ENCODE results near the gene MGAT3. TPM values are rescaled to one million over a fixed set of nuclear protein-coding genes. Genes with fewer than 3 reads are reported as not detected.

MGAT3 gene
- total and polyA plus RNA-seq, 2 of the 8 experiments (the other 6 are each of a cell fraction or from before 2014, with no cell fraction given) = 4.3 to 9.2 TPM

- no peak overlapping the region for H4K8ac ChIP-seq (ENCODE audit: extremely low read depth, insufficient read depth, low read length)
- H3K23ac ChIP-seq (ENCODE audit: insufficient read length) = no peak overlapping the region
- peaks cover 25 to 41% (median 37%) of the 10 kb centered on the region in 4 experiments for H3K36me3 ChIP-seq (ENCODE audit: control insufficient read depth in 2 of 4, insufficient read depth in 4 of 4, low read length in 3 of 4)
- H3K4me2 ChIP-seq (ENCODE audit: insufficient read depth in 1 of 2, low read depth in 2 of 2, low read length in 2 of 2) = no peak overlapping the region
- no peak overlapping the region for H3K18ac ChIP-seq (ENCODE audit: extremely low read depth, low read length)
- WGBS, 2 experiments (ENCODE audit: extremely low coverage in 1 of 2, insufficient coverage in 1 of 2, insufficient read length in 1 of 2, insufficient replicate concordance in 2 of 2, low coverage in 1 of 2, low lambda C conversion rate in 2 of 2, missing lambda C conversion rate in 1 of 2) = 85% methylated on average over 4 of the region's 4 CpGs; no CpG with 5 or more reads in 1 of the 2 experiments
- H3K79me2 ChIP-seq (ENCODE audit: control insufficient read depth in 1 of 2, insufficient read depth in 2 of 2, low read length in 2 of 2) = peaks cover 5 to 27% of the 10 kb centered on the region in 2 experiments; a peak in 3 of 4 replicates
- no peak overlapping the region for H4K91ac ChIP-seq (replicated peaks; ENCODE audit: insufficient read length, low read length)
- no peak overlapping the region for H3K56ac ChIP-seq (replicated peaks; ENCODE audit: insufficient read length, low read depth, low read length)
- H2BK15ac ChIP-seq (ENCODE audit: low read length) = no peak overlapping the region
- H2AK5ac ChIP-seq (ENCODE audit: low read depth, low read length) = no peak overlapping the region
- H2AFZ ChIP-seq (ENCODE audit: low read length) = no peak overlapping the region
- H2BK120ac ChIP-seq (replicated peaks; ENCODE audit: low read depth, low read length) = no peak overlapping the region
- no peak overlapping the region for H2BK20ac ChIP-seq (ENCODE audit: low read length)
- peaks cover 0 to 20% (median 5%) of the 10 kb centered on the region in 4 experiments; a peak in 6 of 7 replicates for H3K4me1 ChIP-seq (replicated peaks in 1 of 4; ENCODE audit: control insufficient read depth in 3 of 4, insufficient read depth in 4 of 4, low read length in 3 of 4)
- no peak overlapping the region for H2BK12ac ChIP-seq (ENCODE audit: low read depth, low read length)
- H3K23me2 ChIP-seq (ENCODE audit: low read depth, low read length) = peaks cover 6% of the 10 kb centered on the region
- no peak overlapping the region for H3K14ac ChIP-seq (ENCODE audit: insufficient read length)
- H3K79me1 ChIP-seq (ENCODE audit: low read depth, low read length) = peaks cover 7% of the 10 kb centered on the region; the same call in 1 of the 2 replicates
- H4K20me1 ChIP-seq (replicated peaks in 1 of 2; ENCODE audit: control insufficient read depth in 1 of 2, insufficient read depth in 2 of 2, low read length in 2 of 2) = peaks cover 38 to 53% of the 10 kb centered on the region in 2 experiments
- CTCF ChIA-PET (ENCODE audit: partially characterized antibody) = interaction anchor here (0.9 to 21.9 kb wide), 4 partner anchors 10 to 29 kb away, joined by 4 to 361 read pairs (median 79); partner anchors contain the start of gene MIEF1
- H3K27ac ChIP-seq (ENCODE audit: low read depth, low read length) = no peak overlapping the region
- H2BK5ac ChIP-seq (ENCODE audit: low read depth, low read length) = no peak overlapping the region; the same call in 1 of the 2 replicates
- TF ChIP-seq POLR2AphosphoS5 (IDR thresholded peaks at IDR 0.05; ENCODE audit: low read depth, low read length) = 0 out of 2 replicates have a peak, but pooled peaks have one; percentile 1
- no peak for TF ChIP-seq SAP30 (IDR thresholded peaks at IDR 0.05; ENCODE audit: insufficient read depth, insufficient replicate concordance, low read length)
- POLR2A ChIA-PET (ENCODE audit: partially characterized antibody) = interaction anchor here (1.1 to 8.9 kb wide), 13 partner anchors 9 to 352 kb away, joined by 3 to 83 read pairs (median 9); partner anchors contain the start of genes MIEF1 and RPL3
- FAIRE-seq = no peak
- no peak overlapping the region for H3K9ac ChIP-seq (replicated peaks in 1 of 4; ENCODE audit: extremely low read depth in 1 of 4, low read depth in 3 of 4, low read length in 3 of 4)
- no peak overlapping the region for H4K5ac ChIP-seq (ENCODE audit: insufficient read length, low read depth, low read length)
- no peaks in the 10 kb centered on the region for H3K27me3 ChIP-seq (replicated peaks in 1 of 4; ENCODE audit: control insufficient read depth in 3 of 4, extremely low read depth in 1 of 4, insufficient read depth in 3 of 4, low read length in 3 of 4)
- no peak for DNase-seq (ENCODE audit: low read depth in 1 of 2, low spot score in 2 of 2)
- H3K9me3 ChIP-seq (ENCODE audit: insufficient read depth in 2 of 2, low read depth in 1 of 2, low read length in 1 of 2) = no peaks in the 10 kb centered on the region
- no peak overlapping the region for H3K4me3 ChIP-seq (ENCODE audit: extremely low read depth in 1 of 4, insufficient read depth in 2 of 4, low read depth in 3 of 4, low read length in 4 of 4)
- H3K4ac ChIP-seq (replicated peaks; ENCODE audit: insufficient read length, low read depth, low read length) = no peak overlapping the region
These were observed 68.8 kb downstream of the MGAT3 start for GRCh38 chr22:39525658-39525975.

Data from H1 (cell line).